H9 (cell line): ENCODE data around the gene TMC4. TPM values are rescaled to one million over a fixed set of nuclear protein-coding genes. Genes with fewer than 3 reads are reported as not detected.

ENCODE experiments used
- DNase-seq: peaks from one replicate; pipeline ENCODE4 v3.0.0-alpha.2; 2017
- H2AFZ ChIP-seq: one replicate; pipeline ENCODE4 v1.6.1; 2013; ENCODE audit warnings: mild to moderate bottlenecking, low read length, control low read depth, moderate library complexity
- H2AK5ac ChIP-seq: 2 replicates; pipeline ENCODE4 v1.6.1; 2013; ENCODE audit warnings: low read length, control low read depth, mixed read lengths; ENCODE audit not compliant: insufficient read length
- H2BK120ac ChIP-seq: one replicate; pipeline ENCODE4 v1.6.1; 2013; ENCODE audit warnings: low read depth, mild to moderate bottlenecking, low read length, control low read depth, inconsistent platforms; ENCODE audit not compliant: poor library complexity, severe bottlenecking
- H2BK12ac ChIP-seq: 2 replicates; pipeline ENCODE4 v1.6.1; 2013; ENCODE audit warnings: low read length, control low read depth, mixed read lengths, low read depth; ENCODE audit not compliant: insufficient read length
- H2BK15ac ChIP-seq: 2 replicates; pipeline ENCODE4 v1.6.1; 2013; ENCODE audit warnings: low read depth, low read length, control low read depth
- H2BK20ac ChIP-seq: one replicate; pipeline ENCODE4 v1.6.1; 2013; ENCODE audit warnings: low read depth, mild to moderate bottlenecking, low read length, control low read depth, inconsistent platforms; ENCODE audit not compliant: poor library complexity, severe bottlenecking
- H2BK5ac ChIP-seq: 2 replicates; pipeline ENCODE4 v1.6.1; 2013; ENCODE audit warnings: low read length, control low read depth, mixed read lengths; ENCODE audit not compliant: insufficient read length
- H3K14ac ChIP-seq: 2 replicates; pipeline ENCODE4 v1.6.1; 2013; ENCODE audit warnings: low read length, control low read depth; ENCODE audit not compliant: insufficient read depth
- H3K18ac ChIP-seq: 2 replicates; pipeline ENCODE4 v1.6.1; 2013; ENCODE audit warnings: low read depth, mild to moderate bottlenecking, mixed read lengths, low read length, control low read depth; ENCODE audit not compliant: insufficient read length
- H3K23ac ChIP-seq: 2 replicates; pipeline ENCODE4 v1.6.1; 2013; ENCODE audit warnings: low read length, control low read depth, mixed read lengths, low read depth; ENCODE audit not compliant: insufficient read length
- H3K23me2 ChIP-seq: 2 replicates; pipeline ENCODE4 v1.6.1; 2013; ENCODE audit warnings: low read depth, mild to moderate bottlenecking, mixed read lengths, low read length, control low read depth; ENCODE audit not compliant: insufficient read length, poor library complexity, severe bottlenecking
- H3K27ac ChIP-seq: 2 replicates; pipeline ENCODE4 v1.5.1; 2013; ENCODE audit warnings: low read length, control low read depth, mixed read lengths, low read depth; ENCODE audit not compliant: insufficient read length
- H3K27me3 ChIP-seq: 2 replicates; pipeline ENCODE4 v1.6.1; 2013; ENCODE audit warnings: low read length, control low read depth, inconsistent platforms; ENCODE audit not compliant: insufficient read depth
- H3K4ac ChIP-seq: 2 replicates; pipeline ENCODE4 v1.6.1; 2013; ENCODE audit warnings: low read depth, mild to moderate bottlenecking, control low read depth, inconsistent platforms, low read length, moderate library complexity
- H3K4me1 ChIP-seq: 2 replicates; pipeline ENCODE4 v1.6.1; 2013; ENCODE audit warnings: low read length, control low read depth, inconsistent platforms; ENCODE audit not compliant: insufficient read depth
- H3K4me2 ChIP-seq: 2 replicates; pipeline ENCODE4 v1.6.1; 2013; ENCODE audit warnings: low read length, control low read depth, mixed read lengths; ENCODE audit not compliant: insufficient read length, insufficient read depth
- H3K56ac ChIP-seq: 2 replicates; pipeline ENCODE4 v1.6.1; 2013; ENCODE audit warnings: low read depth, mild to moderate bottlenecking, mixed read lengths, low read length, control low read depth; ENCODE audit not compliant: insufficient read length
- H3K79me1 ChIP-seq: 2 replicates; pipeline ENCODE4 v1.6.1; 2013; ENCODE audit warnings: low read depth, mild to moderate bottlenecking, moderate library complexity, low read length, control low read depth, inconsistent platforms; ENCODE audit not compliant: insufficient read depth, poor library complexity, severe bottlenecking
- H3K79me2 ChIP-seq: 2 replicates; pipeline ENCODE4 v1.6.1; 2013; ENCODE audit warnings: low read length, control low read depth, inconsistent platforms; ENCODE audit not compliant: insufficient read depth
- H3K9ac ChIP-seq: 2 replicates; pipeline ENCODE4 v1.6.1; 2013; ENCODE audit warnings: low read length, control low read depth, mixed read lengths; ENCODE audit not compliant: insufficient read length; ENCODE audit errors: extremely low read depth
- H3K9me3 ChIP-seq: one replicate; pipeline ENCODE4 v1.6.1; 2013; ENCODE audit warnings: low read depth, low read length, inconsistent platforms; ENCODE audit not compliant: control insufficient read depth
- H3T11ph ChIP-seq: one replicate; pipeline ENCODE4 v1.6.1; 2013; ENCODE audit warnings: mild to moderate bottlenecking, low read length, control low read depth, inconsistent platforms
- H4K20me1 ChIP-seq: one replicate; pipeline ENCODE4 v1.6.1; 2013; ENCODE audit not compliant: control insufficient read depth, insufficient read length, insufficient read depth
- H4K5ac ChIP-seq: 2 replicates; pipeline ENCODE4 v1.6.1; 2013; ENCODE audit warnings: low read depth, mild to moderate bottlenecking, mixed read lengths, low read length, control low read depth; ENCODE audit not compliant: insufficient read length
- H4K8ac ChIP-seq: replicated peaks from 2 replicates; pipeline ENCODE4 v1.6.1; 2013; ENCODE audit warnings: low read length, control low read depth, mixed read lengths, low read depth; ENCODE audit not compliant: insufficient read length
- H4K91ac ChIP-seq: 2 replicates; pipeline ENCODE4 v1.6.1; 2013; ENCODE audit warnings: low read depth, mild to moderate bottlenecking, moderate library complexity, mixed read lengths, low read length, control low read depth; ENCODE audit not compliant: insufficient read length
- H3K27ac Mint-ChIP-seq, 3 experiments: 2 replicates in 2 of 3; 3 replicates in 1 of 3; pipeline ENCODE4 v1.8.0; 2020 to 2021; ENCODE audit warnings: mixed read lengths in 3 of 3, mild to moderate bottlenecking in 1 of 3, moderate library complexity in 1 of 3
- H3K27me3 Mint-ChIP-seq: 2 replicates; pipeline ENCODE4 v1.8.0; 2021; ENCODE audit warnings: low read depth, mild to moderate bottlenecking, moderate library complexity, mixed read lengths
- H3K36me3 Mint-ChIP-seq, 3 experiments: 2 replicates in 2 of 3; 3 replicates in 1 of 3; pipeline ENCODE4 v1.8.0; 2020 to 2021; ENCODE audit warnings: low read depth in 3 of 3, mixed read lengths in 3 of 3; ENCODE audit not compliant: insufficient read depth in 1 of 3
- H3K4me1 Mint-ChIP-seq, 2 experiments: 2 replicates each; pipeline ENCODE4 v1.8.0; 2020; ENCODE audit warnings: mixed read lengths in 2 of 2
- H3K4me3 Mint-ChIP-seq, 2 experiments: 2 replicates in 1 of 2; 3 replicates in 1 of 2; pipeline ENCODE4 v1.8.0; 2020 to 2021; ENCODE audit warnings: mild to moderate bottlenecking in 2 of 2, mixed read lengths in 2 of 2, moderate library complexity in 1 of 2
- H3K9me3 Mint-ChIP-seq, 2 experiments: 2 replicates in 1 of 2; 3 replicates in 1 of 2; pipeline ENCODE4 v1.8.0; 2020; ENCODE audit warnings: mild to moderate bottlenecking in 2 of 2, mixed read lengths in 2 of 2, moderate library complexity in 1 of 2
- CTCF ChIP-seq: fragments of 200-600 bp; sonication (generic); conservative IDR thresholded peaks from 3 replicates; pipeline ENCODE4 v1.8.0; 2021; ENCODE audit warnings: antibody characterized with exemption, mild to moderate bottlenecking
- WGBS: extraction: QIAGEN DNeasy Blood & Tissue Kit; methylation state at CpG from one replicate; pipeline ENCODE4 v1.1.7; 2013; ENCODE audit warnings: missing lambda C conversion rate, low lambda C conversion rate, mixed read lengths; ENCODE audit not compliant: insufficient read length; ENCODE audit errors: extremely low coverage; 5-methylcytosine and 5-hydroxymethylcytosine counted together
- total RNA-seq: library from RNA; stranded (reverse); gene quantifications from 2 replicates; pipeline ENCODE4 v1.2.1, GENCODE V29; 2021

TMC4 gene
- total RNA-seq, 1 experiment from 2014 or later, result 12.2 TPM

- Histone ChIP-seq H3K9ac (no peak overlapping the region), H3K4ac (no peak overlapping the region), H2BK120ac (no peak overlapping the region), H3K23ac (no peak overlapping the region), H2BK5ac (no peak overlapping the region), H3K23me2 (peaks cover 18% of the 10 kb centered on the region), H3K56ac (no peak overlapping the region), H2BK20ac (no peak overlapping the region), H4K91ac (no peak overlapping the region), H3K18ac (no peak overlapping the region), H3K27me3 (no peaks in the 10 kb centered on the region), H4K20me1 (no peaks in the 10 kb centered on the region), H4K8ac (no peak overlapping the region), H3K79me1 (no peaks in the 10 kb centered on the region), H3K14ac (no peak overlapping the region), H3K9me3 (no peaks in the 10 kb centered on the region), H2AK5ac (no peak overlapping the region), H3T11ph (no peak overlapping the region), H3K4me1 (no peaks in the 10 kb centered on the region), H4K5ac (no peak overlapping the region), H3K4me2 (peak overlapping the region; percentile 53), H3K79me2 (no peaks in the 10 kb centered on the region; the same call in 1 of the 2 replicates), H3K27ac (no peak overlapping the region), H2BK15ac (no peak overlapping the region), H2AFZ (no peak overlapping the region), H2BK12ac (no peak overlapping the region)
- no peak for TF ChIP-seq CTCF
- 0 out of 7 replicates have a peak overlapping the region, but pooled peaks of 1 of the 3 experiments have one; percentile 8 for H3K27ac Mint-ChIP-seq
- DNase-seq, result no peak
- WGBS, result no CpG with 5 or more reads among the region's 14 CpGs
- H3K36me3 Mint-ChIP-seq, result peaks cover 4 to 9% (median 6%) of the 10 kb centered on the region in 3 experiments
- H3K9me3 Mint-ChIP-seq, result peaks cover 0 to 6% of the 10 kb centered on the region in 2 experiments; a peak in 2 of 5 replicates
- peak overlapping the region; percentile 72 to 93; a peak in 4 of 5 replicates for H3K4me3 Mint-ChIP-seq
- peaks cover 41% of the 10 kb centered on the region for H3K27me3 Mint-ChIP-seq
- peaks cover 33 to 41% of the 10 kb centered on the region in 2 experiments for H3K4me1 Mint-ChIP-seq
These were observed 10.1 kb downstream of the TMC4 start for GRCh38 chr19:54162884-54163283.
